Erythroblast (primary cell): ENCODE measurements around the gene ABHD15.

ENCODE experiments used
- GATA1 ChIP-seq: IDR thresholded peaks from 2 replicates; pipeline ENCODE4 v1.6.1; 2011; ENCODE audit warnings: low read depth, mild to moderate bottlenecking, control low read depth, low read length, moderate library complexity
- POLR2A ChIP-seq: IDR thresholded peaks from 2 replicates; pipeline ENCODE4 v1.6.1; 2011; ENCODE audit warnings: mild to moderate bottlenecking, low read length

- TF ChIP-seq POLR2A (no peak), GATA1 (no peak)
These were observed 11.0 kb downstream of the ABHD15 start for GRCh38 chr17:29555840-29556239.
